OCI-LY3 (cell line): ENCODE measurements around the gene ATP6V1G1.

ENCODE experiments used
- CTCF ChIP-seq: fragments of 200-600, 300-600 bp; sonication (generic); IDR thresholded peaks from 2 replicates; pipeline ENCODE4 v1.5.1; 2014; ENCODE audit warnings: antibody characterized with exemption, low read length, low read depth
- EZH2phosphoT487 ChIP-seq: fragments of 200-600 bp; shearing (Covaris generic); IDR thresholded peaks from 2 replicates; pipeline ENCODE4 v1.6.1; 2018; ENCODE audit warnings: antibody characterized with exemption, mixed run types, low read depth

- TF ChIP-seq CTCF (no peak), EZH2phosphoT487 (no peak)
Measured at GRCh38 chr9:114607671-114608524, 20.3 kb downstream of the ATP6V1G1 start.
